ENCODE results near the gene SPAG4.

SPAG4 gene

GRCh38 chr20:35582741-35583404 lies 32.8 kb upstream of the SPAG4 start:
- DNase-seq (ENCODE audit: low spot score) (peak; percentile 74), ATAC-seq (ENCODE audit: low read depth) (no peak)
- Histone ChIP-seq H3K27me3 (ENCODE audit: insufficient read depth, poor library complexity, severe bottlenecking) (no peaks in the 10 kb centered on the region), H3K9me3 (ENCODE audit: severe bottlenecking) (no peaks in the 10 kb centered on the region), H3K36me3 (ENCODE audit: low read depth) (no peaks in the 10 kb centered on the region), H3K4me1 (ENCODE audit: insufficient read depth, poor library complexity, severe bottlenecking) (no peaks in the 10 kb centered on the region), H3K4me3 (ENCODE audit: severe bottlenecking) (no peak overlapping the region), H3K27ac (ENCODE audit: poor library complexity, severe bottlenecking) (no peak overlapping the region)
- TF ChIP-seq CTCF (IDR thresholded peaks at IDR 0.05; ENCODE audit: poor library complexity, severe bottlenecking), result no peak

- Histone ChIP-seq H3K9me3 (ENCODE audit: severe bottlenecking) (no peaks in the 10 kb centered on the region), H3K27ac (ENCODE audit: poor library complexity, severe bottlenecking) (no peak overlapping the region), H3K4me1 (ENCODE audit: insufficient read depth, poor library complexity, severe bottlenecking) (no peaks in the 10 kb centered on the region), H3K36me3 (ENCODE audit: low read depth) (no peaks in the 10 kb centered on the region), H3K4me3 (ENCODE audit: severe bottlenecking) (no peak overlapping the region), H3K27me3 (ENCODE audit: insufficient read depth, poor library complexity, severe bottlenecking) (no peaks in the 10 kb centered on the region)
- no peak for TF ChIP-seq CTCF (IDR thresholded peaks at IDR 0.05; ENCODE audit: poor library complexity, severe bottlenecking)
- peak; percentile 77 for DNase-seq (ENCODE audit: low spot score)
- ATAC-seq (ENCODE audit: low read depth), result peak; percentile 44
Measured at GRCh38 chr20:35583636-35584560, 31.7 kb upstream of the SPAG4 start.

GRCh38 chr20:35586751-35587425 lies 28.7 kb upstream of the SPAG4 start:
- DNase-seq (ENCODE audit: low spot score) (peak; percentile 64), ATAC-seq (ENCODE audit: low read depth) (no peak)
- Histone ChIP-seq H3K27me3 (ENCODE audit: insufficient read depth, poor library complexity, severe bottlenecking) (no peaks in the 10 kb centered on the region), H3K36me3 (ENCODE audit: low read depth) (no peaks in the 10 kb centered on the region), H3K9me3 (ENCODE audit: severe bottlenecking) (no peaks in the 10 kb centered on the region), H3K4me1 (ENCODE audit: insufficient read depth, poor library complexity, severe bottlenecking) (no peaks in the 10 kb centered on the region), H3K27ac (ENCODE audit: poor library complexity, severe bottlenecking) (no peak overlapping the region), H3K4me3 (ENCODE audit: severe bottlenecking) (no peak overlapping the region)
- no peak for TF ChIP-seq CTCF (IDR thresholded peaks at IDR 0.05; ENCODE audit: poor library complexity, severe bottlenecking)

GRCh38 chr20:35587436-35587835 lies 28.2 kb upstream of the SPAG4 start:
- no peak for ATAC-seq (ENCODE audit: low read depth)
- H3K27ac ChIP-seq (ENCODE audit: poor library complexity, severe bottlenecking), result no peak overlapping the region
- no peak for TF ChIP-seq CTCF (IDR thresholded peaks at IDR 0.05; ENCODE audit: poor library complexity, severe bottlenecking)
- no peaks in the 10 kb centered on the region for H3K27me3 ChIP-seq (ENCODE audit: insufficient read depth, poor library complexity, severe bottlenecking)
- no peaks in the 10 kb centered on the region for H3K36me3 ChIP-seq (ENCODE audit: low read depth)
- no peak for DNase-seq (ENCODE audit: low spot score)
- no peaks in the 10 kb centered on the region for H3K9me3 ChIP-seq (ENCODE audit: severe bottlenecking)
- H3K4me3 ChIP-seq (ENCODE audit: severe bottlenecking), result no peak overlapping the region
- H3K4me1 ChIP-seq (ENCODE audit: insufficient read depth, poor library complexity, severe bottlenecking), result no peaks in the 10 kb centered on the region

All from RWPE2 (cell line).